ENCODE measurements around the gene C1QA.

C1QA gene

GRCh38 chr1:22681556-22682276 is 45.3 kb downstream of the C1QA start:
- Histone ChIP-seq H3K27ac (ENCODE audit: poor library complexity, severe bottlenecking) (no peak overlapping the region), H3K4me3 (ENCODE audit: severe bottlenecking) (no peak overlapping the region), H3K4me1 (ENCODE audit: insufficient read depth, poor library complexity, severe bottlenecking) (no peaks in the 10 kb centered on the region), H3K9me3 (ENCODE audit: severe bottlenecking) (no peaks in the 10 kb centered on the region), H3K36me3 (ENCODE audit: low read depth) (no peaks in the 10 kb centered on the region), H3K27me3 (ENCODE audit: insufficient read depth, poor library complexity, severe bottlenecking) (no peaks in the 10 kb centered on the region)
- no peak for DNase-seq (ENCODE audit: low spot score)
- no peak for TF ChIP-seq CTCF (IDR thresholded peaks at IDR 0.05; ENCODE audit: poor library complexity, severe bottlenecking)
- ATAC-seq (ENCODE audit: low read depth): no peak

- H3K27ac ChIP-seq (ENCODE audit: poor library complexity, severe bottlenecking): no peak overlapping the region
These were observed 47.1 kb downstream of the C1QA start for GRCh38 chr1:22683547-22683946.

GRCh38 chr1:22685591-22686059 is 49.2 kb downstream of the C1QA start:
- H3K9me3 ChIP-seq (ENCODE audit: severe bottlenecking): no peaks in the 10 kb centered on the region
- ATAC-seq (ENCODE audit: low read depth): no peak

More at GRCh38 chr1:22683547-22683946, 47.1 kb downstream of the C1QA start:
- no peak for DNase-seq (ENCODE audit: low spot score)
- Histone ChIP-seq H3K27me3 (ENCODE audit: insufficient read depth, poor library complexity, severe bottlenecking) (no peaks in the 10 kb centered on the region), H3K4me3 (ENCODE audit: severe bottlenecking) (no peak overlapping the region), H3K4me1 (ENCODE audit: insufficient read depth, poor library complexity, severe bottlenecking) (no peaks in the 10 kb centered on the region), H3K9me3 (ENCODE audit: severe bottlenecking) (no peaks in the 10 kb centered on the region), H3K36me3 (ENCODE audit: low read depth) (no peaks in the 10 kb centered on the region)
- TF ChIP-seq CTCF (IDR thresholded peaks at IDR 0.05; ENCODE audit: poor library complexity, severe bottlenecking): no peak
- no peak for ATAC-seq (ENCODE audit: low read depth)

GRCh38 chr1:22687191-22687590 is 50.8 kb downstream of the C1QA start:
- no peak overlapping the region for H3K4me3 ChIP-seq (ENCODE audit: severe bottlenecking)
- no peak for TF ChIP-seq CTCF (IDR thresholded peaks at IDR 0.05; ENCODE audit: poor library complexity, severe bottlenecking)
- ATAC-seq (ENCODE audit: low read depth) (no peak), DNase-seq (ENCODE audit: low spot score) (no peak)
- no peaks in the 10 kb centered on the region for H3K36me3 ChIP-seq (ENCODE audit: low read depth)
- H3K4me1 ChIP-seq (ENCODE audit: insufficient read depth, poor library complexity, severe bottlenecking): peaks cover 10% of the 10 kb centered on the region
- no peak overlapping the region for H3K27ac ChIP-seq (ENCODE audit: poor library complexity, severe bottlenecking)
- H3K27me3 ChIP-seq (ENCODE audit: insufficient read depth, poor library complexity, severe bottlenecking): no peaks in the 10 kb centered on the region
- H3K9me3 ChIP-seq (ENCODE audit: severe bottlenecking): no peaks in the 10 kb centered on the region

More at GRCh38 chr1:22685591-22686059, 49.2 kb downstream of the C1QA start:
- Histone ChIP-seq H3K27me3 (ENCODE audit: insufficient read depth, poor library complexity, severe bottlenecking) (no peaks in the 10 kb centered on the region), H3K36me3 (ENCODE audit: low read depth) (no peaks in the 10 kb centered on the region), H3K4me1 (ENCODE audit: insufficient read depth, poor library complexity, severe bottlenecking) (peaks cover 10% of the 10 kb centered on the region), H3K4me3 (ENCODE audit: severe bottlenecking) (no peak overlapping the region), H3K27ac (ENCODE audit: poor library complexity, severe bottlenecking) (no peak overlapping the region)
- TF ChIP-seq CTCF (IDR thresholded peaks at IDR 0.05; ENCODE audit: poor library complexity, severe bottlenecking): no peak
- no peak for DNase-seq (ENCODE audit: low spot score)

GRCh38 chr1:22688466-22688865 is 52.0 kb downstream of the C1QA start:
- no peak for TF ChIP-seq CTCF (IDR thresholded peaks at IDR 0.05; ENCODE audit: poor library complexity, severe bottlenecking)
- H3K4me1 ChIP-seq (ENCODE audit: insufficient read depth, poor library complexity, severe bottlenecking): peaks cover 10% of the 10 kb centered on the region
- no peaks in the 10 kb centered on the region for H3K9me3 ChIP-seq (ENCODE audit: severe bottlenecking)
- no peak for ATAC-seq (ENCODE audit: low read depth)
- H3K27me3 ChIP-seq (ENCODE audit: insufficient read depth, poor library complexity, severe bottlenecking): no peaks in the 10 kb centered on the region
- no peak overlapping the region for H3K4me3 ChIP-seq (ENCODE audit: severe bottlenecking)
- no peaks in the 10 kb centered on the region for H3K36me3 ChIP-seq (ENCODE audit: low read depth)
- no peak for DNase-seq (ENCODE audit: low spot score)
- no peak overlapping the region for H3K27ac ChIP-seq (ENCODE audit: poor library complexity, severe bottlenecking)

Measured in RWPE2 (cell line).